Posterior cingulate gyrus (tissue), 11 donors: Measurements from ENCODE around the gene C3orf52.

ENCODE experiments used
- DNase-seq, 10 donors: peaks; one replicate each; pipeline versions ENCODE4 v3.0.0 to v3.0.0-alpha.2; 2020 to 2021; ENCODE audit warnings: mixed read lengths in 3 of 10
- intact Hi-C: fragments of 100-400 bp; cut with DNase I; formaldehyde crosslinking; loops from one replicate; pipeline ENCODE4 v1.15.1; 2023

C3orf52 gene

GRCh38 chr3:112132975-112133448, 46.8 kb downstream of the C3orf52 start, which contains the start of gene GCSAM:
Gene GCSAM (minus strand): TSS chr3:112133248. CDS start chr3:112133120, 128 bp downstream.
- intact Hi-C loops, result no loop called here
- DNase-seq, result peak in 5 of 10 donors; percentile 9 to 87 (median 17)

DNA sequence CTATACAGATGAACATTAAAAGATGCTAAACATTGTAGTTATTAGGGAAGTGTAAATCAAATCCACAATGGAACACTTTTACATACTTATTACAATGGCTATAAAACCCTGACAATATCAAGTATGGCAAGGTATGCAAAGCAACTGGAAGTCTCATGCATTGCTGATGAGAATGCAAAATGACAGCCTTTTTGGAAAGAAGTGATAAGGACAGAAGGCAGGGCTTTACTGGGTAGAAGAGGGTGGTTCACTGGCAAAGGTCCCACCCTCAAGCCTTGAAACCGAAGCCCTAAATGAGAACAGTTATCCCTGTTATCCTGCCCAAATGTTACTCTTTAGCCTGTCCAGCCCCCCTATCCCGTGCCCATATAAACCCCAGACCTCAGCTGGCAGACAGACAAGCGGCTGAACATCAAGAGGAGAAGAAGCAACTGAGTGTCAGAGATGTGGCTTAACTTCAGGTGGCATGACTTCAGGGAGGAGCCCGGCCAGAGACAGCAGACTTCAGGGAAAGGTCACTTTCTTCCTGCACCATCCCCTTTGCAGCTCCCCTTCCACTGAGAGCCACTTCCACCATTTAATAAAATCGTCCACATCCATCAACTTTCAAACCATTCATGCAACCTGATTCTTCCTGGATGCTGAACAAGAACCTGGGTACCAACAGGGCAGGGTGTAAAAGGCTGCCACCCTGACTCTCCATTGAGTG, 47.6 kb downstream of the C3orf52 start:
- intact Hi-C loops, result no loop called here
- DNase-seq, result no peak

DNA sequence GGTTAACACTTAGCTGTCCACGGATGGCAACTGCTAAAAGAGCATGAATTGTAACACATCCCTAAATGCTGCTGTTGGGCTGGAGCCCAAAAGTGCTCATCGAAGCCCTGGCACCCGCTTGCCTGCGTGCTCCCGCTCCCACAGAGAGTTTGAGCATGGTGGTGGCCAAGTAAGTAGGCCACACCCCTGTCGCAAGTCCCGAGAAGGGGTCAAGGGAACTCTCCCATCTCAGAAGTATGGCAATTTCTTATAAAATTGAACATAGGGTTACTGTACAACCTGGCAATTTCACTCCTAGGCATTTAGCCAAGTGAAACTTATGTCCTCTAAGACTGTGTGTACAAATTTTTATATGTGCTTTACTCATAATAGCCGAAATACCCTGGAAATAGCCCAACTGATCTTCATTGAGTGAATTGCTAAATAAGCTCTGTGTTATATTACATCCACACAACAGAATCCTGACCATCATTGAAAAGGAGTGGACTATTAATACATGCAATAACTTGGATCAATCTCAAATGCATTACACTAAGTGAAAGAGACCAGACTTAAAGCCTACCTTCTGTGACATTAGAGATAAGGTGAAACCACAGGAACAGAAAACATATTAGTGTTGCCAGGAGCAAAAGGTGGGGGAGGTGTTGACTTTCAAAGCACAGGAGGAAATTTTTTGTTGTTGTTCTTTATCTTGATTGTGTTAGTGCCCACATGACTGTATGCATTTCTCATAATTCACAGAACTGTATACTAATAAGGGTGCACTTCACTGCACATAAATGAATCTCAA, 48.3 kb downstream of the C3orf52 start:
- DNase-seq, result no peak
- intact Hi-C loops, result loop anchor here (5.0 kb wide), 2 partner anchors 383 to 398 kb away; no protein-coding TSS in a partner anchor

DNA sequence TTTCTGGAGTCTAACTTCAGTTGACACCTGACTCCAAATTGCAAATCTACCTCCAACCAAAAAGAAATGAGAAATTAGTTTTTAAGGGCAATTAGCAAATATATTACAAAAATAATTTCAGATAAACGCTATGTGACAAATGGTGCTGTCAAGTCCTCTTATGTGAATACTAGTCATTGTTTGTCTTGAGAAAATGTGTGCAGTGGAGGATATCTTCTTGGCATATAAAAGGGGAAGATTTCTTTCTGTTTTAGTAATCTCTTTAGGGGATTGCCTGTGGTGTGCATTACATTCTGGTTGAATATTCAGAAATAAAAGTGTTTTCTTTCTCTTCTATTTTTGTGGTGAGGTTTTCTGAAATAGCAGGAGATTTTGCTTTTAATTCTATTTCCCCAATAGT, 49.9 kb downstream of the C3orf52 start:
- intact Hi-C loops, result loop anchor here (5.0 kb wide), 2 partner anchors 381 to 396 kb away; no protein-coding TSS in a partner anchor
- DNase-seq, result no peak

DNA sequence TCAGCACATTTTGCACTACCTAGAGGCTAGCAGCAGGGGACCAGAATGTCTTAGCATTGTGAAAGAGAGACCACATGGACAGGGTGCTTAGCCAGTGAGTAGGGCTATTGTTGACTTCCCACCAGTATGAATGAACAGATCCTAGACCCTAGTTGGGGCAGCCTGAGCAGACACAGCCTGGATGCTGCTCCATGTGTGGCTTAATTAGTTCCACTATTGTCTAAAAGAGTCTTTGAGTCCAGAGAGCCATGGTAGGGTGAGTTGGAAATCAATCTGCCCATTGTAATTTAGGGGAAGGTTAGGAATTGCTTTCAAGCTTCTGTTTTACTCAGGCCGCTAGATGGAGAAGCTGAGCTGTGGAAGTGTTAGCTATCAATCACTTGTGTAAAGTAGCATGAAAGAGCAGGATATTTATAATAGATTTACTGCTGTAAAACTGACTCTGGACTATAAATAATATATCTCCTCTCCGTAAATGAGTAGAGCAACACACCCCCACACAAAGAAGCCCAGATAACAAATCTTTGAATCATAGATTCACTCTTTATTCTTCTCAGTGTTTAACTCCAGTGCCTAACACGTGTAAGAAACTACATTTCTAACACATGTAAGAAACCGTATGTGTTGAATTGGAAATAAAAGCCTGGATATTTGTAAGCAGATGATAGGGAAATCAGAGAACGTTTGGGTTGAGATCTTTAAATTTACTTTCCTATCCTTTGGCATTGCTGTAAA, 50.9 kb downstream of the C3orf52 start:
- intact Hi-C loops, result loop anchor here (5.0 kb wide), 2 partner anchors 380 to 395 kb away; no protein-coding TSS in a partner anchor
- DNase-seq, result peak in 5 of 10 donors; percentile 8 to 51 (median 34)

GRCh38 chr3:112137781-112138180, 51.6 kb downstream of the C3orf52 start:
- DNase-seq, result no peak
- intact Hi-C loops, result loop anchor here (5.0 kb wide), 2 partner anchors 380 to 395 kb away; no protein-coding TSS in a partner anchor

DNA sequence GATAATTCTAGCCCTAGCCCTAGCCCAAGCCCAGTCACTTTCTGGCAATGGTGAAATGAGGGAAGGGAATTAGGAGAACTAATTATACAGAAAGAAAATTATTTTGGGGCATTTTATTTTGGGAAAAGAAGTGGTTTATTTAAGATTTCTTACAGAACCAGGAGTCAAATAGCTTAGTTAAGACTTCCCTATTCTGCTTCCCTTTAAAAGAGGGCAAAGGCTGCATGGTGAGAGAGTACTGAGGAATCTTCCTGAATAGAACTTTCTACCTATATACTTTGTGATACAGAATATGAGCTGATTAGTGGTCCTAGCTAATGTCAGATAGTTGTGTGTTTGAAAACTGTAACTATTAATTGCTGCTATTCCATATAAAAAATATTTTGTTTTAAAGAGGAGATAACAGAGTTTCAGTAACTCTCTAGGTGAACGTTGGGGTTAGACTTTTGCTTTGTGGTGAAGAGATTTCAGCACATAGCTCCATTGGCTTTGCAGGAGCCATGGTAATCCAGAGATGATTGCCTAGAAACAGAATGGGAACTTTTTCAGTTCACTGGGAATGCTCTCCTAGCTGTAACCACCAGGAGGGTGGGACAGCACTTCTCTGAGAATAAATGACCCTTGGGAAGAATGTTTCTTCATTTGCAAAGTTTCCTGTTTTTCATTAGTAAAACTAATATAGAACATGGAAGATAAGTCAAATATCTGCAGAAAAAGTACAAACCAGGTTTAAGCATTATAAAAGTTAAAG, 52.2 kb downstream of the C3orf52 start:
- intact Hi-C loops, result loop anchor here (5.0 kb wide), 2 partner anchors 379 to 394 kb away; no protein-coding TSS in a partner anchor
- DNase-seq, result no peak

- no peak for DNase-seq
- intact Hi-C loops, result no loop called here
Measured at GRCh38 chr3:112140584-112140983, 54.4 kb downstream of the C3orf52 start.

DNA sequence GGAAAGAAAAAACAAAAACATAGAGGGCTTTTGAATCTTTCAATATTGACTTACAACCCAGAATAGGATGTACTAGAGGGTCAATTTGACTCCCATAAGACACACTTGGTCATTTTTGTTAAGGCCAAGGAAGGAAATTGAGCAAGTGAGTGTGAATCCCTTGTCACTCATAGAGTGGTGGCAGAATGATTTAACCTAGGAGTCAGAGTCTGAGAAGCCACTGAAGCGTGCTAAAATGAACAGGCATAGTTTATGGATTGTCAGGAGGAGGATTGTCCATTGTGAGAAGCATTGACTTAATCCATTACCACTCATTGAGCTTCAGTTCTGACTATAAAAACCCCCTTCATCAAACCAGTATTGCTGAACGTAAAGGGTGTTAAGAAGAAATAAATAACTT, 55.1 kb downstream of the C3orf52 start:
- intact Hi-C loops, result no loop called here
- DNase-seq, result no peak

GRCh38 chr3:112143251-112143650, 57.1 kb downstream of the C3orf52 start:
- intact Hi-C loops, result no loop called here
- DNase-seq, result no peak

GRCh38 chr3:112143689-112144088, 57.5 kb downstream of the C3orf52 start:
- no peak for DNase-seq
- intact Hi-C loops, result no loop called here

DNA sequence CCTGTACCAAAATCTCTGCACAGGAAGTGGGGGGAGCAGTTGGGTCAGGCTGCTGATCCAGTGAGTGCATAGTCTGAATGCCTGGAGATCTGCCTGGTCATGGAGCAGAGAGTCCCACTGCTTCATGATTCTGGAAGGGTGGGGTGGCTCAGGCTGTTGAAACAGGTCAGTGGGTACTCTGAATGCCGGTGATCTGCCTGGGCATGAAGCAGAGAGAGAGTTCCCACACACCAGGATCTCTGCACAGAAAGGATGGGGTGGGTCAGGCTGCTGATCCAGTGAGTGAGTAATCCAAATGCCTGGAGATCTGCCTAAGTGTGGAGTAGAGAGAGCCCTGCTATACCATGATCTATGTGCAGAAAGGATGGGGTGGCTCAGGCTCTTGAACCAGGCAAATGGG, 62.9 kb downstream of the C3orf52 start:
- intact Hi-C loops, result no loop called here

DNA sequence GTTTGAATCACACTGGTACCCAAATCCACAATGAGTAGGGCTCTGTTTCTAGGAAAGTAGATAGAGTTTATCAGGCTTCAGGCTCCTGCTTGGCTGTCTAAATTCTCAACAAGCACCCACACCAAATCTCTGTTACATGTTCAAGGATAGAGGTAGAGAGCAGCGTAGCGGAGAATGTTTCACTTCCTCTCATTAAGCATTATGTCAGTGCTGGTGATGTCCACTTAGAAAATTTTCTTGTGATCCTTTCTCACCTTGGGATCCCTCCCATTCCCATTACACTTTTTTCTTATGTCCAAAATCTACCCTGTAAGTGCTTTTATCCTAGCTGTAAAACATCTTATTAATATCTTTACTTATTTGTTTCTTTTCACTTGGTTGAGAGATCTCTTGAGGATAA, 81.6 kb downstream of the C3orf52 start:
- DNase-seq, result no peak
- intact Hi-C loops, result no loop called here

More for the DNA sequence above, 62.9 kb downstream of the C3orf52 start:
- DNase-seq, result no peak
